ENCODE measurements around the gene LTBR.

LTBR gene

DNA sequence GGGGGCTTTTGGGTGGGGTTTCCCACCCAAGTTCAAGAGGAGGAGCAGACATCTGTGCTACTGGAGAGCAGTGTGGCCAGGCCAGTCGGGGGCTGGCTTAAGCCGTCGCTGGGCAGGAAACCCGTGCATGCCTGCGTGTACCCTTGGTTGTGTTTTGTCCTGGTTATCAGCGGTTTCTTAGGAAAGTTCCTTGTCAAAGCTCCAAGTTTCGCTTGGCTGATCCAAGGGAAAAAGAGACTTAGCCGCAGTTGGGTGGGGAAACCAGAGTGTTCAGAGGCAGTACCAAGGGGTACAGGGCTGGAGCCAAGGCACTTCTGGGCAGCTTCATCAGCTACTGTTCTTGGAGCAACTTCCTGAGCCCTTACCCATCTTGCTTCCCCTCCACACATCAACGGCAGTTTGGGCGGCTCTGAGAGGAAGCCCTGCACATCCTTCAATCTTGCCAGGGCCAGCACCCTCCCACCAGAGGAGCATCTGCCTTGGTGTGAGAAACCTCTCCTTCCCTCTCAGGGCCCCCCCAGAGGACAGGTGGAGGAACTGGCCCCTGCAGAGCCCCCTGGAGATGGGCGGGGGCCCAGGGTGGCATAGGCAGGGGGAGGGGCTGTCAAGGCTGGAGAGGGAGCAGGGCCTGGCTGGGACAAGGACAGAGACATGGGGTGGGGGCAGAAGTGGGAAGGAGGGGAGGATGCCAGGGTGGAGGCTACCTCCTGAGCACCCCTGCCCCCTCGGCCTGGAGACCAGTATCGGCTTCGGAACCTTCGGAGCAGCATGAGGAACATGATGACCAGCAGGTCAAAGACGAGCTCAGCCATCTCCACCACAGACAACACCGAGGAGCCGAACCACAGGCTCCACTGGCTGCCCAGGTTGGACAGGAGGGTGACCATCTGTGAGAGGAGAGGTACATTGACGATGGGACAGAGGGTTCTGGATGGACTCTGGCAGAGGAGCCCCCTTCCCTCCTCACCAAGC is 36.3 kb upstream of the LTBR start:
- DNase-seq: no peak

DNA sequence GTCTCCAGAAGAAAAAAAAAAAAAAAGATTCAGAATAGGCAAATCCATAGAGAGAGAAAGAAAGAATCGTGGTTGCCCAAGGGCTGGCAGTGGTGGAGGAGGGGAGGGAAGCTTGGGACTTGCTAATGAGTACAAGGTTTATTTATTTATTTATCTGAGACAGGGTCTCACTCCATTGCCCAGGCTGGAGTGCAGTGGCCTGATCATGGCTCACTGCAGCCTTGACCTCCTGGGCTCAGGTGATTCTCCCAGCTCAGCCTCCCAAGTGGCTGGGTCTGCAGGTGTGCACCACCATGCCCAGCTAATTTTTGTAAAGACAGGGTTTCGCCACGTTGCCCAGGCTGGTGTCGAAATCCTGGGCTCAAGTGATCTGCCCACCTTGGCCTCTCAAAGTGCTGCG is 32.3 kb upstream of the LTBR start:
- no peak for DNase-seq

DNA sequence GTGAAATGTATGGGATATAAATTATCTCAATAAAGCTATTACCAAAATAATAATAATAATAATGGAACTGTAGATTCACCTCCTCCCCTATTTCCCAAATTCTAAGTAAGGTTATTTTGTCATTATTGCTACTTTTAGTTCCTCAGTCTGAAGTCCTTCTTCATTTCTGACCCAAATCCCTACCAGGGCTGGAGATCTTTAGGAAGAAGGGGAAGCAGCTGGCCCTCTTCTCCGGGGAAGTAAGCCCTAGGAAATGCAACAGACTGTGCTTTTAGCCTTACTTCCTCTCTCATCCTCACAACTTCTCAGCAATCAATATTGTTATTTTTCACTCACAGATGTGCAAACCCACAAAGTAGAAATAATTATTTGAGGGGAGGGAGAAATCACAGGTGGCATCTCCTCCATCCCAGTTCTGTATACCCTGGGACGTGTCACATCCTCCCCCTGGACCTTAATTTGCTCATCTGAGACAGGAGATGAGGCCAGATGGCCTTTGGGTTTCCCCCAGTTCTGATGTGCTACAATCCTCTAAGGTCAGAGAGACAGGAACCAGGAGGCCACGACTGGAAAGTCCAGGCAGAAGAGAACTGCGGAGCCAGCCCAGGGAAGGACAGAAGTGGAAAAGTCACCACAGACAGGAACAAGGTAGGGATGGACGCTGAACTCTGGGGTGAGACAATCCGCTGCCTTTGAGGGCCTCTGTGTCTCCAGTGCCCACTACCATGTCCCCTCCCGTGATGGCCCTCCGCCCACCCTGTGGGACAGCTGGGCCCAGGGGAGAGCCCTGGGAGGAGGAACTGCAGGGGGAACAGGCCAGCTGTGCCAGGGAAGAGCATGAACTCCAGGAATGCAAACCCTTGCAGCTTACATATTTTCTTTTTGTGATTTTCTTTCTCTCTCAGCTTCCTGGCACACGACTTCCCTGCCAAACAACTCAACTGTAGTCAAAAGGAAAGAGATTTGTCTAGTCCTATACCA is 31.5 kb upstream of the LTBR start:
- no peak for DNase-seq

- no peak for DNase-seq
These were observed 29.2 kb upstream of the LTBR start for GRCh38 chr12:6354495-6355393.

GRCh38 chr12:6355491-6356373 is 28.2 kb upstream of the LTBR start:
- no peak for DNase-seq

- no peak for DNase-seq
These were observed 27.6 kb upstream of the LTBR start for GRCh38 chr12:6356374-6356820.

- DNase-seq: no peak
These were observed 25.1 kb upstream of the LTBR start for GRCh38 chr12:6358881-6359280.

GRCh38 chr12:6360080-6360571 is 23.8 kb upstream of the LTBR start:
- DNase-seq: no peak

- no peak for DNase-seq
These were observed 23.1 kb upstream of the LTBR start for GRCh38 chr12:6360578-6361490.

- no peak for DNase-seq
These were observed 22.1 kb upstream of the LTBR start for GRCh38 chr12:6361834-6362233.

- no peak for DNase-seq
These were observed 21.6 kb upstream of the LTBR start for GRCh38 chr12:6362403-6362802.

DNA sequence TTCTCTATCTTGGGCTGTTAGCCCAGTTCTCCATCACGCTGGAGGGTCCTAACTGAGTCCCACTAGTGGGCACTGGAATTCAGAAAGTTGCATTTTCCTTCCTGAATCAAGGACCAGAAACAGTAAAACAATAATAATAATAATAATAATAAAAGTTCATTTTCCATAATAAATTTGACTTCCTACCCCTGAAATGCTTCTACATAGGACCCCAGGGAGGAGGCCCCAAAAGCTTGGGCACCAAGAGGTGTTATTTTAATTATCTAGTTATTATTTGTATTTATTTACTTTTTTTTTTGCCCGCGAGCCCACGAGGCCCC is 21.0 kb upstream of the LTBR start:
- no peak for DNase-seq

- no peak for DNase-seq
These were observed 20.5 kb upstream of the LTBR start for GRCh38 chr12:6363330-6364043.

DNA sequence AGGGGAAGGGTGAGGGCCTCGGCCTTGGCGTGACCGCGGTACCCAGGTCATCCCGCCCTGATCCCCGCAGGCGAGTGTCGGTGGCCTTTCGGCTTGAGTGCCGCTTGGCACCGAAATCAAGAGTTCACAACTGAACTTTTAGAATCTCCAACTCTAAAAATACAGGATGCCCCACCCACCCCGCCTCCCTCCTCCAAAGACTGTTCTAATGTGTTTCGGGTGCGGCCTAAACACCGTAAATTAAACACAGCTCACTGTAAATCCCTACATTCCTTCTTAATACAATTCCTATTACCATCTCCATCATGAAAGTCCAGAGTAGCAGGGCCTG is 20.0 kb upstream of the LTBR start:
- no peak for DNase-seq

DNA sequence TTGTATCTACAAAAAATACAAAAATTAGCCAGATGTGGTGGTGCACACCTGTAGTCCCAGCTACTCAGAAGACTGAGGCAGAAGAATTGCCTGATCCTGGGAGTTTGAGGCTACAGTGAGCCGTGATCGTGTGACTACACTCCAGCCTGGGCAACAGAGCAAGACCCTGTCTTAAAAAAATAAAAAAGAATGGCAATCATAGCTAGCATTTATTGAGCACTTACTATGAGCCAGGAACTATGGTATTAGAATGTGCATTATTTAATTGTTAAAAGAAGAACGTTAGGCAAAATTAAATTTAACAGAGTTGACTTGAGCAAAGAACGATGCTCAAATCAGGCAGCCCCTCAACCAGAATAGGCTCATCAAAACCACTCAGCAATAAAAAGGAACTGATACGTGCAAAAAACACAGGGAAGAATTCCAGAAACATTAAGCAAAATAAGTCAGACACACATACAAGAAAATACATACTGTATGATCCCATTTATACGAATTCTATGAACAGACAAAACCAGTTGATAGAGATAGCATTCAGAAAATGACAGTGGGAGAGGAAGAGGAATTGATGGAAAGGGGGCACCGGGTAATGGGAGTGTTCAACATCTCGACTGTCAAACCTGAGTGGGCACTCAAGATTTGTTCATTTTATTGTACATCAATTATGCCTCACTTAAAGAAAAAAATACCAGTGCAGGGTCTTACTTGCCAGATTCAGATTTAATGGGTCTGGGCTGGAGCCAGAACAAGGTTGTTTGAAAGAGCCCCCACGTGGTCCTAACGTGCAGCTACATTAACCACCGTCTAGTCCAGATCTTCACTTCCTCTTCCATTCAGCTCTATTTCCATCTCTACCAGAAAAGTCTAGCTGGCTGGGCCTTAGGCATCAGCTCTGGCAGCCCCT is 16.6 kb upstream of the LTBR start:
- DNase-seq: no peak

- DNase-seq: no peak
These were observed 15.7 kb upstream of the LTBR start for GRCh38 chr12:6367969-6368892.

DNA sequence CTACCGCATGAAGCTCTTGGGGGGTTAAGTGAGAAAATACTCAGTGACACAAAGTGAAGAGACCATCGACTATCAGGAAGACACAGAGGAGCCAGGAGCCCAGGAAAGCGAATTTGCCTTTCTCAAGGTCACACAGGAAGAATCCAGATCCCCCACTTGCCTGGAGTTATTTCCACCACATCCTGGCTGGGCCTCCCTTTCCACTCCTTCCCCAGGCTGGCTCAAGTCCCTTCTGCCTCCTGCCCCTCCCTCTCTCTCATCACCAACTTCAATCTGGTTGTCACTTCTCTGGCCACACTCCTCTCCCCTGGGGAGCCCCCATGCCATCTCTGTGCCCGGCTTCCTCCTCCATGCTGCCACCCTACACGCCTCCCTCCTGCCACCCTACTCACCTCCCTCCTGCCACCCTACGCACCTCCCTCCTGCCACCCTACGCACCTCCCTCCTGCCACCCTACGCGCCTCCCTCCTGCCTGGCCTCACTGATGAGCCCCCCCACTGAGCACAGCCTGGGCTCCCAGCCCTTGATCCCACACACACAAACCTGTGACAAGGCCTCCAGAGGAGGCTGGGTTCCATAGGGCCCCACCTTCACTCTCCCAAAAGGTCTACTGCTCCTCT is 14.9 kb upstream of the LTBR start:
- DNase-seq: no peak
